DOHH2 (cell line): ENCODE measurements around the gene FAM151B.

Source experiments
- CTCF ChIP-seq: fragments of 200-600 bp; sonication (generic); IDR thresholded peaks from one replicate; pipeline ENCODE4 v1.5.1; 2014; ENCODE audit warnings: antibody characterized with exemption, mild to moderate bottlenecking, low read depth, low read length; ENCODE audit not compliant: poor library complexity, severe bottlenecking
- EZH2phosphoT487 ChIP-seq: fragments of 200-600 bp; sonication (generic); IDR thresholded peaks from 2 replicates; pipeline ENCODE4 v1.6.1; 2017; ENCODE audit warnings: borderline replicate concordance, mild to moderate bottlenecking, antibody characterized with exemption, low read length, moderate library complexity, mixed read lengths

- no peak for TF ChIP-seq CTCF
- TF ChIP-seq EZH2phosphoT487 = no peak
Measured at GRCh38 chr5:80579050-80579449, 91.2 kb downstream of the FAM151B start.
